ENCODE results near the gene FCHSD2.

GRCh38 chr11:73143126-73143838, 1.2 kb upstream of the FCHSD2 start:
- TF ChIP-seq CTCF (IDR thresholded peaks at IDR 0.05; ENCODE audit: low read depth, low read length) = no peak
- no peak for TF ChIP-seq POLR2A (IDR thresholded peaks at IDR 0.05; ENCODE audit: extremely low read depth, insufficient read length)

Measured in NB4 (cell line).